IMR-90 (cell line): Measurements from ENCODE around the gene SLC16A4. TPM values are rescaled to one million over a fixed set of nuclear protein-coding genes. Genes with fewer than 3 reads are reported as not detected.

Experiments used
- ATAC-seq: fragments of 200-7000 bp; cut with Tn5 transposase; 2 replicates; pipeline ENCODE4 v1.9.1; 2020; ENCODE audit warnings: low read depth, mild to moderate bottlenecking, moderate library complexity
- BruUV-seq: library from RNA; stranded (reverse); fragments of 400-500 nt; replicated peaks from 2 replicates; lab custom pipeline; 2021; lab: Mats Ljungman, UMichigan
- CTCF ChIA-PET: fragments of 300-600 bp; formaldehyde crosslinking; extraction: SDS; loops from one replicate; lab custom pipeline; 2021; ENCODE audit warnings: antibody characterized with exemption; lab: Yijun Ruan, JAX
- POLR2A ChIA-PET: fragments of 300-600 bp; sonication (Branson Sonifier 250); formaldehyde crosslinking; loops from one replicate; lab custom pipeline; 2022; ENCODE audit warnings: antibody characterized with exemption; ENCODE audit not compliant: unreplicated experiment; lab: Charles Lee
- DNase-seq: peaks from one replicate; pipeline ENCODE4 v3.0.0; 2013
- H2AFZ ChIP-seq: replicated peaks from 2 replicates; pipeline ENCODE3; 2013; ENCODE audit warnings: low read length, mild to moderate bottlenecking; ENCODE audit not compliant: poor library complexity
- H2AK5ac ChIP-seq: 2 replicates; pipeline ENCODE4 v1.6.1; 2013; ENCODE audit warnings: low read depth, low read length, inconsistent platforms
- H2AK9ac ChIP-seq: replicated peaks from 2 replicates; pipeline ENCODE3; 2013; ENCODE audit warnings: mild to moderate bottlenecking, low read depth, low read length, moderate library complexity; ENCODE audit not compliant: poor library complexity
- H2BK120ac ChIP-seq: 2 replicates; pipeline ENCODE4 v1.6.1; 2013; ENCODE audit warnings: low read depth, low read length, inconsistent platforms
- H2BK15ac ChIP-seq: 3 replicates; pipeline ENCODE4 v1.6.1; 2013; ENCODE audit warnings: low read depth, low read length, inconsistent platforms
- H2BK20ac ChIP-seq: 2 replicates; pipeline ENCODE4 v1.6.1; 2013; ENCODE audit warnings: low read depth, mild to moderate bottlenecking, inconsistent platforms, low read length, moderate library complexity
- H2BK5ac ChIP-seq: 2 replicates; pipeline ENCODE4 v1.6.1; 2013; ENCODE audit warnings: mild to moderate bottlenecking, low read depth, low read length, inconsistent platforms; ENCODE audit not compliant: poor library complexity, severe bottlenecking
- H3K14ac ChIP-seq: replicated peaks from 2 replicates; pipeline ENCODE4 v1.6.1; 2013; ENCODE audit warnings: low read depth, low read length, inconsistent platforms
- H3K18ac ChIP-seq: 2 replicates; pipeline ENCODE4 v1.6.1; 2013; ENCODE audit warnings: low read depth, low read length, control low read depth
- H3K23ac ChIP-seq: 2 replicates; pipeline ENCODE4 v1.6.1; 2013; ENCODE audit warnings: low read depth, low read length, inconsistent platforms
- H3K27ac ChIP-seq: 2 replicates; pipeline ENCODE4 v1.5.1; 2013; ENCODE audit warnings: mild to moderate bottlenecking, control low read depth, low read length; ENCODE audit not compliant: insufficient read depth
- H3K27me3 ChIP-seq: 2 replicates; pipeline ENCODE4 v1.6.1; 2013; ENCODE audit warnings: low read length; ENCODE audit not compliant: control insufficient read depth, insufficient read depth
- H3K36me3 ChIP-seq: 2 replicates; pipeline ENCODE4 v1.6.1; 2013; ENCODE audit warnings: low read length, mixed read lengths; ENCODE audit not compliant: control insufficient read depth, insufficient read depth
- H3K4ac ChIP-seq: 2 replicates; pipeline ENCODE4 v1.6.1; 2013; ENCODE audit warnings: low read depth, low read length, inconsistent platforms
- H3K4me1 ChIP-seq: 2 replicates; pipeline ENCODE4 v1.6.1; 2013; ENCODE audit warnings: low read length, mixed read lengths; ENCODE audit not compliant: control insufficient read depth, insufficient read depth
- H3K4me2 ChIP-seq: 2 replicates; pipeline ENCODE4 v1.6.1; 2013; ENCODE audit warnings: low read depth, mild to moderate bottlenecking, control low read depth, low read length, moderate library complexity
- H3K4me3 ChIP-seq: 2 replicates; pipeline ENCODE4 v1.5.1; 2013; ENCODE audit warnings: low read depth, mild to moderate bottlenecking, control low read depth, low read length, moderate library complexity; ENCODE audit not compliant: insufficient read depth
- H3K56ac ChIP-seq: 2 replicates; pipeline ENCODE4 v1.6.1; 2013; ENCODE audit warnings: low read length, inconsistent platforms; ENCODE audit not compliant: insufficient read depth; ENCODE audit errors: extremely low read depth
- H3K79me1 ChIP-seq, 2 experiments: 2 replicates each; pipeline ENCODE4 v1.6.1; 2013; ENCODE audit warnings: low read length in 2 of 2, inconsistent platforms in 1 of 2, low read depth in 1 of 2
- H3K9ac ChIP-seq: 2 replicates; pipeline ENCODE4 v1.6.1; 2013; ENCODE audit warnings: low read depth, low read length, control low read depth
- H3K9me1 ChIP-seq: 2 replicates; pipeline ENCODE4 v1.6.1; 2013; ENCODE audit warnings: low read length, inconsistent platforms; ENCODE audit not compliant: insufficient read depth
- H3K9me3 ChIP-seq: 2 replicates; pipeline ENCODE4 v1.6.1; 2013; ENCODE audit warnings: low read length; ENCODE audit not compliant: control insufficient read depth, insufficient read depth
- H4K20me1 ChIP-seq: 2 replicates; pipeline ENCODE4 v1.6.1; 2013; ENCODE audit warnings: low read length, inconsistent platforms; ENCODE audit not compliant: insufficient read depth
- H4K5ac ChIP-seq: 2 replicates; pipeline ENCODE4 v1.6.1; 2013; ENCODE audit warnings: mild to moderate bottlenecking, low read depth, low read length, control low read depth
- H4K8ac ChIP-seq, 2 experiments: 2 replicates each; pipeline ENCODE4 v1.6.1; 2013; ENCODE audit warnings: low read depth in 2 of 2, low read length in 2 of 2, control low read depth in 1 of 2, inconsistent platforms in 1 of 2
- H4K91ac ChIP-seq: 2 replicates; pipeline ENCODE4 v1.6.1; 2013; ENCODE audit warnings: low read depth, low read length, inconsistent platforms; ENCODE audit not compliant: insufficient read depth
- MXI1 ChIP-seq: IDR thresholded peaks from 2 replicates; pipeline ENCODE4 v1.6.1; 2012; ENCODE audit warnings: low read depth, mild to moderate bottlenecking, low read length, moderate library complexity, borderline replicate concordance
- RFX5 ChIP-seq: IDR thresholded peaks from 2 replicates; pipeline ENCODE4 v1.8.0; 2012; ENCODE audit warnings: low read depth, mild to moderate bottlenecking, low read length, moderate library complexity
- WGBS, 2 experiments: methylation state at CpG; one replicate each; pipeline versions ENCODE4 v1.1.5 to v1.1.7; 2013; ENCODE audit warnings: missing lambda C conversion rate in 2 of 2; ENCODE audit not compliant: insufficient read length in 1 of 2; ENCODE audit errors: extremely low coverage in 2 of 2; 5-methylcytosine and 5-hydroxymethylcytosine counted together
- dilution Hi-C: fragments of 300-500 bp; cut with HindIII; formaldehyde crosslinking; loops from one replicate; pipeline ENCODE4 v1.14.3; 2018; ENCODE audit warnings: low sequenced_read_pairs; ENCODE audit not compliant: unreplicated experiment
- in situ Hi-C: fragments of 300-500 bp; cut with MboI; formaldehyde crosslinking; loops from 3 replicates; pipeline ENCODE4 v1.14.3; 2019; ENCODE audit warnings: low sequenced_read_pairs, inconsistent platforms, mixed read lengths
- intact Hi-C: fragments of 100-400 bp; cut with micrococcal nuclease; formaldehyde crosslinking; loops from 2 replicates; pipeline ENCODE4 v1.10.0; 2022
- polyA plus RNA-seq, 3 experiments: library from polyadenylated mRNA; depleted of rRNA; stranded (reverse); fragments of >200 nt; gene quantifications; 2 replicates each; pipeline ENCODE4 v1.2.3, GENCODE V29; 2012; ENCODE audit warnings: low replicate concordance in 1 of 3
- total RNA-seq: library from RNA; depleted of rRNA; stranded (reverse); fragments of >200 nt; gene quantifications from 2 replicates; pipeline ENCODE4 v1.2.3, GENCODE V29; 2012
- TF ChIP-seq, protein P1 (sequence below): fragments of 150-350 bp; IDR thresholded peaks from 2 replicates; pipeline ENCODE4 v1.6.1; 2017; ENCODE audit warnings: mild to moderate bottlenecking, antibody characterized with exemption, low read length, low read depth

SLC16A4 gene
- total and polyA plus RNA-seq, 2 of the 4 experiments (the other 2 are of a cell fraction) = 27.7 to 65.2 TPM

DNA sequence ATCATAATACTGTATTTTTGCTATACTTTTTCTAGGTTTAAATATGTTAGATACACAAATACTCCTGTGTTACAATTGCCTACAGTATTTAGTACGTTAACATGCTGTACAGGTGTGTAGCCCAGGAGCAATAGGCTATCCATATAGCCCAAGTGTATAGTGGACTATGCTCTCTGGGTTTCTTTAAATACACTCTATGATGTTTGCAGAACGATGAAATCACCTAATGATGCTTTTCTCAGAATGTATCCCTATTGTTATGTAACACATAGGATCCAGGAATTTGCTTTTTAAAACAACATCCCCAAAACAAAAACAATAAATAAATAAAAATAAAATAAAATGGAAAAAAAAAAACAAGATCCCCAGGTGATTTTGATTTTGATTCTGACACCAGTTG is 69.8 kb downstream of the SLC16A4 start:
- no peak overlapping the region for H3K14ac ChIP-seq
- H4K91ac ChIP-seq = no peak overlapping the region
- H4K8ac ChIP-seq = no peak overlapping the region
- H2BK15ac ChIP-seq = no peak overlapping the region
- in situ Hi-C loops (no loop called here), dilution Hi-C loops (no loop called here), intact Hi-C loops (no loop called here)
- no peak overlapping the region for H2BK5ac ChIP-seq
- H2BK20ac ChIP-seq = no peak overlapping the region
- H3K36me3 ChIP-seq = no peaks in the 10 kb centered on the region
- no TSS peak for BruUV-seq
- H3K4me2 ChIP-seq = no peak overlapping the region
- no peak overlapping the region for H2AK9ac ChIP-seq
- no peak overlapping the region for H2AFZ ChIP-seq
- H4K20me1 ChIP-seq = no peaks in the 10 kb centered on the region
- H3K18ac ChIP-seq = no peak overlapping the region
- H3K9ac ChIP-seq = no peak overlapping the region
- no peak overlapping the region for H3K4me3 ChIP-seq
- no peaks in the 10 kb centered on the region for H3K9me1 ChIP-seq
- no peaks in the 10 kb centered on the region for H3K4me1 ChIP-seq
- no peaks in the 10 kb centered on the region for H3K79me1 ChIP-seq
- H3K4ac ChIP-seq = no peak overlapping the region
- H3K27me3 ChIP-seq = peaks cover 11% of the 10 kb centered on the region
- H3K56ac ChIP-seq = no peak overlapping the region
- no peak for ATAC-seq
- H3K9me3 ChIP-seq = peaks cover 4% of the 10 kb centered on the region; the same call in 1 of the 2 replicates
- TF ChIP-seq, protein P1, sequence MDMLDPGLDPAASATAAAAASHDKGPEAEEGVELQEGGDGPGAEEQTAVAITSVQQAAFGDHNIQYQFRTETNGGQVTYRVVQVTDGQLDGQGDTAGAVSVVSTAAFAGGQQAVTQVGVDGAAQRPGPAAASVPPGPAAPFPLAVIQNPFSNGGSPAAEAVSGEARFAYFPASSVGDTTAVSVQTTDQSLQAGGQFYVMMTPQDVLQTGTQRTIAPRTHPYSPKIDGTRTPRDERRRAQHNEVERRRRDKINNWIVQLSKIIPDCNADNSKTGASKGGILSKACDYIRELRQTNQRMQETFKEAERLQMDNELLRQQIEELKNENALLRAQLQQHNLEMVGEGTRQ = no peak
- no peak for TF ChIP-seq MXI1
- no peak for TF ChIP-seq RFX5
- WGBS, 2 experiments = no CpG with 5 or more reads among the region's 2 CpGs
- ChIA-PET POLR2A (no interaction called here), CTCF (no interaction called here)
- DNase-seq = no peak
- no peak overlapping the region for H4K5ac ChIP-seq
- H2AK5ac ChIP-seq = no peak overlapping the region
- H3K27ac ChIP-seq = no peak overlapping the region
- no peak overlapping the region for H2BK120ac ChIP-seq
- H3K23ac ChIP-seq = no peak overlapping the region
